NCI-H2107 treated with DMSO at 0.1 percent for 48 hours (cell line): ENCODE measurements around the gene ZXDC.

Experiments used
- DNase-seq: peaks from one replicate; lab custom pipeline; 2025; ENCODE audit not compliant: unreplicated experiment; lab: John Stamatoyannopoulos, UW

Gene ZXDC

GRCh38 chr3:126475413-126476114, at the start of gene ZXDC:
TSS of gene ZXDC (minus strand) at chr3:126475891. CDS start at chr3:126475865, 26 bp downstream.
- peak; percentile 60 for DNase-seq

- no peak for DNase-seq
Measured at GRCh38 chr3:126525091-126525852, 49.6 kb upstream of the ZXDC start.

GRCh38 chr3:126524429-126524988, 48.8 kb upstream of the ZXDC start:
- DNase-seq: no peak

GRCh38 chr3:126523745-126524428, 48.2 kb upstream of the ZXDC start, which contains the start of gene CHST13:
TSS of gene CHST13 (plus strand) at chr3:126524155. CDS start at chr3:126524333, 178 bp downstream.
- no peak for DNase-seq

GRCh38 chr3:126522363-126522788, 46.7 kb upstream of the ZXDC start:
- DNase-seq: no peak

GRCh38 chr3:126521122-126521891, 45.6 kb upstream of the ZXDC start:
- DNase-seq: no peak

GRCh38 chr3:126519506-126520455, 44.1 kb upstream of the ZXDC start:
- no peak for DNase-seq

GRCh38 chr3:126518779-126519177, 43.1 kb upstream of the ZXDC start:
- DNase-seq: no peak

- DNase-seq: no peak
Measured at GRCh38 chr3:126517986-126518778, 42.5 kb upstream of the ZXDC start.

- no peak for DNase-seq
Measured at GRCh38 chr3:126517291-126517951, 41.7 kb upstream of the ZXDC start, which contains the start of gene UROC1. TSS of gene UROC1 (minus strand) at chr3:126517773. CDS start at chr3:126517719, 54 bp downstream.

GRCh38 chr3:126516936-126517290, 41.2 kb upstream of the ZXDC start:
- no peak for DNase-seq

- DNase-seq: no peak
Measured at GRCh38 chr3:126516152-126516935, 40.7 kb upstream of the ZXDC start.

GRCh38 chr3:126515066-126515706, 39.5 kb upstream of the ZXDC start:
- DNase-seq: peak; percentile 28

- DNase-seq: no peak
Measured at GRCh38 chr3:126514161-126514560, 38.5 kb upstream of the ZXDC start.

- DNase-seq: no peak
Measured at GRCh38 chr3:126512916-126513650, 37.4 kb upstream of the ZXDC start.

- DNase-seq: no peak
Measured at GRCh38 chr3:126512026-126512425, 36.3 kb upstream of the ZXDC start.
